HTERT RPE-1 (cell line): ENCODE measurements around the gene SHISA8.

Experiments
- in situ Hi-C: fragments of 300-500 bp; cut with MboI; formaldehyde crosslinking; loops from 4 replicates; pipeline ENCODE4 v1.14.3; 2020; ENCODE audit warnings: low sequenced_read_pairs

The SHISA8 gene

DNA sequence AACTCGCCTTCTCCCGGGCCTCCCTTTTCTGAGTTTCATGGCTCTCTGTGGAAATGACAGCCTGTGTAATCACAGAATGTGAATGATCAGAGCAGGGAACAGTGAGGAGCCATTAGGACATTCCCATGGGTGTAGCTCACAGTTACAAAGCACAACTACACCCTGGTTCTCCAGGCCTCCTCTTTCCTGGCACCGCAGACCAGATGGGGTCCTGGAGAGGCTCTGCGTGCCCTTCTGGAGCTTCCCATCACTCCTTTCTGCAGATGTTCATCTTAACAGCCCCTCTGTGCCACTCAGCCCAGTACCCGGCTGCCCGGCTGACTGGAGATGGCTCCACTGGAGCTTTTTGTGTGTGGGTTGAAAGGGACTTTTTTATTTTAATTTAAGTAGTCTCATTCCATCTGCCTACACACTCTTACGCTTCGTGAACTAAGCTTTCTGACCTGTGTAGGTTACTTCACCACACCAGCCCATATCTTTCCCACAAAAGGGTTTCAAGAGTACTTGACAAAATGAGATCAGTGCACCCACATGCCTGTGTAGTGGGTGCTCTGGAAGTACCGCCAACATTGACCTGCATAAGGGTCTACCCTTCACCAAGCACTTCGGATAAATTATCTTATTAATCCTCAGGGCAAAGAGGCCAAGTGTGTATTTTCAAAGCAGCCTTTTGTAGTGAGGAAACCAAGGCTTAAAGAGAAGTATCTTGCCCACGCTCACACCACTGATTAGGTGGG lies 52.2 kb downstream of the SHISA8 start:
- in situ Hi-C loops, result no loop called here

DNA sequence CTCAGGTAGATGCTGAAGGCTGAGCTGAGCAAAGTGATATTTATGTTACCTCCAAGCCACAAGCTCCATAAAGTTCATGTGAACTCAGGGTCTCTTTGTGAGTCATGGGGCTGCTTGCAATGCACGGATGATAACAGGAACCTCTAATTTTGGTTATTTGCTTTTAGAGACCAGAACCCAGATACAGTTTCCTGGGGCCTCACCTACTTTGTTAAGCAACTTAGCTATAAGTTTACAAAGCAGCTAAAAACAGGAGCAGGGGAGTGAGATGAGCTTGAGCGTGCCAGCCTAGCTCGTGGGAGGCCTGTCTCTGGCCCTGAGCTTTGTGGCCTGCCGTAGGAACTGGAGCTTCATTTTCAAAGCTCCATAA lies 52.7 kb downstream of the SHISA8 start:
- in situ Hi-C loops, result no loop called here
